Colon (tissue), 2 donors: Measurements from ENCODE around the gene SORBS1.

Source experiments
- FAIRE-seq: peaks from 2 replicates; lab custom pipeline; 2012; peaks lifted over from hg19 to GRCh38; lab: Jason Lieb, UNC
- donor health status: control.
- donor health status: control.

Gene SORBS1

GRCh38 chr10:95314192-95314918 lies 246.8 kb downstream of the SORBS1 start:
- no peak for FAIRE-seq

DNA sequence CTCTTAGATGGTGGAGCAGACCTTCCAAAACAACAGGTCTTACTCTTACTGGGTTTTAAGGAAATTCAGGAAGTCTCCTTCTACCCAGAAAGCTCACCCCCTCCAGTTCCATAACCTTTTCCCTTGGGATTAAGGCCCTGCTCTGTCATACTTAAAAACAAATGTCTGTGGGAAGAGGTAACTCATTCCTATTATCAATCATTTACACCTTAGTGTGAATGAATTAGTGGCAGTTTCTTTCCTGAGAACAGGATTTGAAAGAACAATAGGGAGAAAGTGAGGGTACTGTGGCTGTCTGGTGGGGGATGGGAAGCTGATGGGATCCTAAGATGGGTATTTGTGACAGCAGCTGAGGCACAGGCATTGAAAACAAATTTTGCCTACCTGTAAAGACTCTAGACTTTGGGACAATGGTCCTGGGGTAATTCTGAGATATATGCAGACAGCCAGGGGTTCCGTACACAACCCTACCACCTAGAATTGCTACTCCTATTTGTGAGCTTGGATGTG lies 248.1 kb downstream of the SORBS1 start:
- FAIRE-seq: no peak

DNA sequence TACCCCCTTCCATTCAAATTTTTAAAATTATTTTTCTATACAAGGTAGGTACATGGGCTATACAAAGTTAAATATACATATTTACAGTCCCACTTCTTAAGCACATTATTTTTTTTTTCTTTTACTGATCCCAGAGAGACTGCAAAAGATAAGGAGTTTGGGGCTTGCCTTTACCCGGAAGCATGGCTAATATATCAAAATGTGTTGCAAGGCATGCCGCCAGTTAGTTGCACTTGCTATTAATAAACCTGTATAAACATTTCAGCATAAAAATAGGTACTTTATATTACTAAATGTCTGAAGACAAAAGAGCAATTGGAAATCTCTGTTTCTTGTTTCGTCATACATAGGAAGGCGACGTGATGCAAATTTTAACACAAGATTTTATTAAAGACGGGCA lies 248.9 kb downstream of the SORBS1 start:
- no peak for FAIRE-seq

- FAIRE-seq: no peak
Observed at GRCh38 chr10:95309958-95310357, 251.2 kb downstream of the SORBS1 start.

DNA sequence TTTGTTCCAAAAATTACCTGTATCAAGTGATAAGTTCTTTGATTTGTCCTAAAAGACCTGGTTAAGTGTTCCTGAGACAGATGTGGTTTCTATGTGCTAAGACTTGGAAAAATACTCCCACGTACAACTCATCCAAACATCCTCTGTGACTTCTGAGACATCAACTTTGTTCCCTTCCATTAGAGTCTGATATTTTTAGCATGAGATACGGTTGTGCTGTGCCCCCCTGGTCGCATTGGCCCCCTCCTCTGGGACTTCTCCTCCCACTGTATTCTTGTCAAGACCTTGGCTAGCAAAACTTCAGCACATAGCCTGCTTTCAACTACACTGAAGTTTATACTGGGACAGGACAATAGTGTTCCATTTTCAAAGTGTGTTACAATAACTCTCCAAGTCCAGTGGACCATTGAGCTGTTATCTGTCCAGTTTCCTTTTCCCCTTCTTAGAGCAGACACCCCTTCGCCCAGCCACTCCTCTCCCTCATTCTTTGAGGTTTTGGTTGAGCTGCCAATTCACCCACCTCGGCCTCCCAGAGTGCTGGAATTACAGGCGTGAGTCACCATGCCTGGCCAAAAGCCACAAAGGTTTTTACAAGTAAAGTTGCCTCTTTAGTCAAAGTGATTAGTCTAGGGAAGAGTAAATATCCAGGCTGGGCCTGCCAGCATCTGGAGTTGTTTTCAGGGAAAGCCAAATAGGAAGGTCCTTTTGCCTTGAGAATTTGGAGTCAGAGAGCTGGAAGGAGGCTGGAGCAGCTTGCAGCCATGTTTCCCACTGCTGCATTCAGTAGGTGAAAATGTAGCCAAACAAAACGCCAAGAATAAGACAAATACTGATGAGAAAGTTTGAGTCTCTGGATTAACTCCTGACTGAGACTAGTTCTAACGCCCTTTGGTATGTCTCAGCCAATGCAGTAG lies 252.5 kb downstream of the SORBS1 start:
- FAIRE-seq: no peak

- no peak for FAIRE-seq
Observed at GRCh38 chr10:95306851-95307250, 254.3 kb downstream of the SORBS1 start.

GRCh38 chr10:95306318-95306650 lies 254.9 kb downstream of the SORBS1 start:
- FAIRE-seq: no peak

GRCh38 chr10:95305606-95306317 lies 255.4 kb downstream of the SORBS1 start:
- no peak for FAIRE-seq

DNA sequence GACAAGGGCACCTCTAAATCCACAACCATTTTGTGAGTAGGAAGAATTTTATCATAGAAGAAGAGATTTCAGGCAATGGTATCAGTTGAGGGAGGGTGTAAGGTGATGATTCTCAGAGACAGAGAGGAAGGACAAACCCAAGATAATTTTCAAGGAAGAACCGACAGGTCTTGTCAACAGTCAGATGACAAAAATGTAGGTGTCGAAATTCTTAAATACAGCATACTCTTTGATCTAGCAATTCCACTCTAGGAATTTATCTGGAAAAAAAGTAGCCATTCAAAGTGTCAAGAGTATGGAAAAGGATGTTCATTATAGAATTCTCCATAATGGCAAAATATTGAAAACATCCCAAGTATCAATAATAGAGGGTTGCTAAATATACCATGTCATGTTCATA lies 256.2 kb downstream of the SORBS1 start:
- no peak for FAIRE-seq

- FAIRE-seq: no peak
Observed at GRCh38 chr10:95304463-95304862, 256.7 kb downstream of the SORBS1 start.

DNA sequence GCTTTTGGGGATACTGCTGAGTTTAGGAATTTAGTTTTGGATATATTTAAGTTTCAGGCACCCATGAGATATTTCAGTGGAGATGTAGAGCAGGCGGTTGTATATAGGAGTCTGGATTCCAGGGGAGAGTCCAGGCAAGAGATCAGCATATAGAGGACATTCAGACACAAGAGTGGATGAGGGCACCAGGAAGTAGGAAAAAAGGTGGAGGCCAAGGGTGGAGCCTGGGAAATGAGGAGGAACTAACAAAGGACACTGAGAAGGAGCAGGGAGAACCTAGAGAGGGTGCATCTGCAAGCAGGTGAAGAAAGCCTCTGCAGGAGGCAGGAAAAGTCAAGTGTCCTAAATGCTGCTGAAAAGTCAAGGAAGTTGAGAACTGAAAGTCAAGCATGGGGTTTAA lies 257.2 kb downstream of the SORBS1 start:
- FAIRE-seq: no peak

DNA sequence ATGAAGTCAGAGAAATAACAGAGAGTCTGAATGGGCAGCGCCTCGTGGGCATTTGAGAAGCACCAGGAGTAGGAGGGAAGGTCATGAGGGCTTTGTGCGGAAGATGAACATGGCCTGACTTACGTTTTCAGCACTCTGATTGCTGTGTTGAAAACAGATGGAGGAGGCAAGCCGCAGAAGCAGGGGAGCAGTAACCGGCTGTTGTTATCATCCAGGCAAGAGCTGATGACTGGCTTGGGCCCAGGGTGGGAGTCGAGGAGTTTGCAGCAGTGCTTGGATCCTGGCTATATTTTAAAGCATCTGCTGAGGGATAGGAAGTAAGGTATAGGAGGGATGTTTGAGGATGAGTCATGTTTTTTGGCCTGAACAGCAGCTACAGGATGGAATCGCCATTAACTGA lies 257.6 kb downstream of the SORBS1 start:
- FAIRE-seq: no peak

DNA sequence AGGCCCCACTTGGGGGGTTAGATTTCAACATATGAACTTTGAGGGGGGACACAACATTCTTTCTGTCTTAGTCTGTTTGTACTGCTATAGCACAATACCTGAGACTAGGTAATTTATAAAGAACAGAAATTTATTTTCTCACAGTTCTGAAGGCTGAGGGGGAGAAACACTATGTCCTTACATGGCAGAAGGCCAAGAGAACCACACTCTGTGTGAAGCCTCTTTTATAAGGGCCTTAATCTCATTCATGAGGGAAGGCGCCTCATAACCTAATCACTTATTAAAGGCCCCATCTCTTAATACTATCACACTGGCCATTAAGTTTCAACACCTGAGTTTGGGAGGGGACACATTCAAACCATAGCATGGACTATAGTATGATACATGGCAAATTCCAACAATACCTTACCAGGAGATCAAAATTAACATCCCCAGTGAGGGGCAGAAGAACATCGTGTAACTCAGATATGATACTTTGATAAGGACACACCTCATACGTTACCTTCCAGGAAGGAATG lies 261.1 kb downstream of the SORBS1 start:
- no peak for FAIRE-seq

- no peak for FAIRE-seq
Observed at GRCh38 chr10:95297402-95297801, 263.8 kb downstream of the SORBS1 start.

- no peak for FAIRE-seq
Observed at GRCh38 chr10:95296764-95297163, 264.4 kb downstream of the SORBS1 start.

DNA sequence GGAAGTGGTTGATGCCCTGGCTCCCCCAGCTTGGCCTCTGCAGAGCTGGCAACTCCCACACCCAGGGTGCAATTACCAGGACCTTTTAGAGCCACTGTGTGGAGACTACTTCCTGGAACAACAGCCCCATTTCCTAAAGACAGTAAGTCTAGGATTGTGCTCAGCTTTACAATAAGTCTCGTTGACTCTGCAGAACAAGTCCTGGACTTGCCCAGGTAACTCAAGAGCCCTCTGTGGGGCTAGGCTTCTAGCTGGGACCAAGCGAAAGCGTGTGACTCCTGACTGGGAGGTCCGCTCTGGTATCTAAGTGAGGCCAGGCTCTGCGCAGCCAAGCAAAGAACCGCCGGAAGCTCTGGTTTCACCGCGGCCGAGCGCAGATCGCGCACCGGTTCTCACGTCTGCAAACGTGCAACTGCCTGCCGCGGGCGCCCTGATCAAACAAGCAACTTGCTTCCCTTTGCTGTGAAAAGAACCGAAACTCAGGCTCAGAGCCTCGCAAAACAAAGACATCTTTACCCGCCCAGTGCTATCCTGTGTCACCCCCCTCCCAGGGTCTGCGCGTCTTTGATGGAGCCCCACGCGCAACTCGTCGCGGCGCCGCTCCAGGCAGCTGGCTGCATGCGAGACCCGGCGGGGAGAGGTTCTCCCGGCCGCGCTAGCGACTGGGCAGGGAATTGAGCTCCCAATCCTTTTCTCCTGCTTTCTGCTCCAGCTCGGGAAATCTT lies 266.0 kb downstream of the SORBS1 start:
- no peak for FAIRE-seq

- FAIRE-seq: no peak
Observed at GRCh38 chr10:95293631-95294030, 267.5 kb downstream of the SORBS1 start.

GRCh38 chr10:95291365-95292039 lies 269.7 kb downstream of the SORBS1 start:
- no peak for FAIRE-seq

- no peak for FAIRE-seq
Observed at GRCh38 chr10:95290461-95291364, 270.5 kb downstream of the SORBS1 start, which contains the start of gene PDLIM1. PDLIM1 (minus strand) TSS chr10:95291003; CDS start chr10:95290915, 88 bp downstream.

DNA sequence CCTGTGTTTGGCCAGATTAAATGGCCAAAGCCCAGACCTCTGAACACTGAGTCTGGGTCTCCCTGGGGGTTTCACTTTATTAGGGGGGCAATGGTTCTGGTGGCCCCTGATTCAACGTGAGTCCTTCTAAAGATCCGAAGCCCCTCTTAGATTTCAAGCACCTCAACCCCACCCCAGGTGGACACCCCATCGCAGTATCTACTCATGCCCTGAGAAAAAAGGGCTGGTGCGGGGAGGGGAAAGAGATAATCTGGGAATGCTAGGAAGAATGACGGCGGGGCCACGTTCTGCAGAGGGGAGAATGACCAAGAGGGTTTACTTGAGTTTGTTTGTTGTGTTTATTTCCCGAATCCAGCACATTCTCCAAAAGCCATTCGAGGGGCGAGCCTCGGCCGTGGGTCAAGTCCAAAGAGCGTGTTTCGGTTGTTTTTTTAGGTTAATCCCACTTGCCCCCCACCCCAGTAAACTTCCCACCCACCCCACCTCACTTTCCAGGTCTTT lies 271.2 kb downstream of the SORBS1 start:
- no peak for FAIRE-seq
